NCI-H345 treated with DMSO at 0.1 percent for 48 hours (cell line): ENCODE results near the gene PDZD8.
A peak's percentile ranks its signal among the peaks of the same experiment; 100 is the strongest.
"Not testable (repeated sequence)": the region's sequence is repeated elsewhere in the genome, so short reads cannot be mapped to it uniquely, and the experiment has no call there.

Source experiments
- DNase-seq: peaks from one replicate; lab custom pipeline; 2025; ENCODE audit not compliant: unreplicated experiment; lab: John Stamatoyannopoulos, UW

The PDZD8 gene

DNA sequence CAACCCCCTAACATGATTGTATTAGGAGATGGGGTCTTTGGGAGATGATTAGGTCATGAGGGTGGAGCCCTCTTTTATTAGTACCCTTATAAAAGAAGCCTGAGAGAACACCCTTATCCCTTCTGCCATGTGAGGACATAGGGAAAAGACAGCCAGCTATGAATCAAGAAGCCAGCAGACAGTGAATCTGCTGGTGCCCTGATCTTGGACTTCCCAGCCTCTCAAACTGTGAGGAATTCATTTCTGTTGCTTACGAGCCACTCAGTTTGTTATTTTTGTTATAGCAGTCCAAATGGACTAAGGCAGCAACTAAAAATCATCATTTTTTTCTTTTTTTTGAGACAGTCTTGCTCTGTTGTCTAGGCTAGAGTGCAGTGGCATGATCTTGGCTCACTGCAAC is 74.6 kb downstream of the PDZD8 start:
- no peak for DNase-seq

DNA sequence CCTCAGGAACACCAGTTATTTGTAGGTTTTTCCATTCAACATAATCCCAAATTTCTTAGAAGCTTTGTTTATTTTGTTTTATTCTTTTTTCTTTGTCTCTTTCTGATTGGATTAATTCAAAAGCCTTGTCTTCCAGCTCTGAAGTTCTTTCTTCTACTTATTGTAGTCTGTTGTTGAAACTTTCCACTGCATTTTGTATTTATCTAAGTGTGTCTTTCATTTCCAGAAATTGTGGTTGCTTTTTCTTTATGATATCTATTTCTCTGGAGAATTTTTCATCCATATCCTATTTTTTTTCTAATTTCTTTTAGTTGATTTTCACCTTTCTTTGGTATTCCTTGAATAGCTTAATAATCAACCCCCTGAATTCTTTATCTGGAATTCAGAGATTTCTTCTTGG is 75.8 kb downstream of the PDZD8 start:
- DNase-seq: no peak

DNA sequence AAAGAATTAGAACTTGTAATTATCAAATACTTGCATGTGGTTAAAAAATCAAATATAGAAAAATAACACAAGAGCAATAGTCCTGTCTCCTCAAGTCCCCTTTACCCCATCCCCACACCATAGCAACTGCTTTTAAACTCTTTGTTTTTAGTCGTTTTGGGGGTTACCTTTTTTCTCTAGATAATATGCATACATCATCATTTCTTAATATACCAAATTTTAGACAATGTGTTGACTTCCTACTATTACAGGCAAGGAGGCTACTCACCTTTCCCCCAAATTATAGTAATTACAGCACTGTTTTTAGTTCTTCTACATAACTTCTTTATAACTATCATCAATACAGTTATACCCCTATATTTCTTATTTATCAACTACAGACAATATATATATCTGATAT is 77.0 kb downstream of the PDZD8 start:
- DNase-seq: no peak

GRCh38 chr10:117294735-117295134 is 80.5 kb downstream of the PDZD8 start:
- no peak for DNase-seq

GRCh38 chr10:117294039-117294645 is 81.1 kb downstream of the PDZD8 start:
- DNase-seq: no peak

DNA sequence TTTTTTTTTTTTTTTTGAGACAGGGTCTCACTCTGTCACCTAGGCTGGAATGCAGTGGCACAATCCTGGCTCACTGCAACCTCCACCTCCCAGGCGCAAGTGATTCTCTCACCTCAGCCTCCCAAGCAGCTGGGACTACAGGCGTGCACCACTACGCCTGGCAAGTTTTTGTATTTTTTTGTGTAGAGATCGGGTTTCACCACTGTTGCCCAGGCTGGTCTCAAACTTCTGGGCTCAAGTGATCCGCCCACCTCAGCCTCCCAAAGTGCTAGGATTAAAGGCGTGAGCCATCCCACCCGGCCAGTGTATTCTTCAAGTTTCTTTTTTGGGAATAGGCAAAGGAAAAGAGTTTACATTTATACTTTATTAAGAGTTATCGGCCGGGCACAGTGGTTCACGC is 84.4 kb downstream of the PDZD8 start:
- DNase-seq: not testable (repeated sequence)

GRCh38 chr10:117284716-117285494 is 90.3 kb downstream of the PDZD8 start:
- no peak for DNase-seq

GRCh38 chr10:117277675-117278074 is 97.6 kb downstream of the PDZD8 start:
- no peak for DNase-seq

DNA sequence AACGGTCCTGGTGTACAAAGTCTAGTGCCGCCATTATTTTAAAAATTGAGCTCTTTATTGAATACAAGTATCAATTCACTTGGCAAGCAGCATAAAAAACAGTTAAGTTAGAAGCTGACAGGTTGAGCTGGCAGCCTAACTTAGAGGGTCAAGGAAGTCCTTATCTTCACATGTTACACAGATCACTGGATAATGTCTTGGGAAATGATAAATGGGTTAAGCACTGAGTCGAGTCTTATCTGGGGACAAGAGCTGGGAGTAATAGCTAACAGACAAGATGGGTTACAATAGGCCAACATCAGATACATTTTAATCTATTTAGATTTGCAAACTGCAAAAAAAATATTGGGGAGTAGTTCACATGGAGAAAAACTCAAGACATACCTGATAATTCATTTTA is 100.1 kb downstream of the PDZD8 start:
- DNase-seq: no peak

DNA sequence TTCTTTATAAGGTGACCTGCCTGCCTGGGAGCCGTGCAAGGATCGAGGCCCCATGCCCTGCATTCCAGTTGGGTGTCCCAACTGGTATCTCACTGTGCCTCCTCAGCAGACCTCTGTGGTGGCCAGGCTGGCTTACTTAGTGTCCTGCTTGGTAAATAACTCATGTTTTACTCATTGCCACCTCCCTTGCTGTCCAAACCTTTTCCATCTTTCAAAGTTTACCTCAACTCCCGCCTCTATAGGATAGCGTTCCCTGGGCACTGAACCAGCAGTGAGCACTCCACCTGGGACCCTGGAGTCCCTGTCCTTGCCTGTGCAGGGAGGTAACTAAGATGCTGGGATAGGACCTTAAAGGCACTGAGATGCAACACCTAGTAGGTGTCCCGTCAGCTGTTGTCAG is 100.7 kb downstream of the PDZD8 start:
- DNase-seq: no peak

DNA sequence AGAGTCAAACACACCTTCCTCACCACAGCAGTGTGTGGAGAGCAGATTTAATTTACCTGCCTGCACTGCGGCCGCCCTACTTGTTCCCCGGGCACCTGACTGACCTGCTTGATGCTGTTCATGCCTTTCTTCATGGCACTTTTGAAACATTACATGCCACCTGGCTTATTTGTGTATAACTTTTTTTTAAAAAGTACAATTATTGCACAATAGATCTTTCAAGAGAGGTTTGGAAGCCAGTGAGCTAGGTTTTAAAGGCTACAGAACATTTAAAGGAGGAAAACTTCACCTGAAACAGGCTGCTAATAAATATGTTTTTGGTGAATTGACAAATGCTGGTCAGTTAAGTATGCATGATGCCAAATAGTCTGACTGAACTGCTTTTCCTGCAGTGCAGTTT is 101.3 kb downstream of the PDZD8 start:
- DNase-seq: no peak

GRCh38 chr10:117272195-117273076 is 102.8 kb downstream of the PDZD8 start:
- no peak for DNase-seq

GRCh38 chr10:117271427-117271826 is 103.8 kb downstream of the PDZD8 start:
- no peak for DNase-seq

GRCh38 chr10:117268907-117269306 is 106.3 kb downstream of the PDZD8 start:
- DNase-seq: no peak

GRCh38 chr10:117268258-117268657 is 107.0 kb downstream of the PDZD8 start:
- no peak for DNase-seq

DNA sequence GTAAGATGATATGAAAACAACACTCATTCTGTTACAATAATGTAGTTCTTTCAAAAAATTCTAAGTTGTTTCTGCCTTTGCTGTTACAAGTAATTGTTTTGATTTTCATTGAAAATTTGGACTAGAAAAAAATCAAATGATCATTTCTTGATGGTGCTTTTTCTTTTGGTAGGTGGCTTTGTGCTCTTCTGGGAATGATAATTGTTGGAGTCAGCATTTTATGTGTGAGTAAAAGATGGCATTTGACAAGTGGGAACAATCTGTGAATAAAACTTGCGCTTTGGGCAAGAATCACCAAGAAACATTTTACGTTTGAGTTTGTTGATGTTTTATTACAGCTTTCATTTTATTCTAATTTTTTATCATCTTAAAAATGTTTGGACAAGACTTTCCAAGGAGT is 108.4 kb downstream of the PDZD8 start:
- no peak for DNase-seq

DNA sequence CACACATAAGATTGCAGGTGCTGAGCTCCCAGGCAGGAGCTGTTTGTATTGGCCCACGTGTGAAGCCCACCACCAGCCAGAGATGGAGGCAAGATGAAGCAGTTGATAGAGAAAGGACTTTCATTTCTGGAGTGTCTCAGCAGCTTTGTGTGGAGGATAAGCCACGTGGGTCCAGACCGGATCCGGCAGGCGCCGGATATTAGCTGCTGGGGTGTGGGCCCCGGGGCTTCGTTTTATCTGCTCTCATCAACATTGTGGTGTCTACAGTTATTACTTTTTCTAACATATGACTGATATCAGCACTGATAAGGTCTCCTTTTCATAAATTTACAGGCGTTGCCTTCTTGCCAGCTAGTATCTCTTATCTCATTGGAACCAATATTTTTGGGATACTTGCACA is 108.8 kb downstream of the PDZD8 start:
- DNase-seq: no peak

DNA sequence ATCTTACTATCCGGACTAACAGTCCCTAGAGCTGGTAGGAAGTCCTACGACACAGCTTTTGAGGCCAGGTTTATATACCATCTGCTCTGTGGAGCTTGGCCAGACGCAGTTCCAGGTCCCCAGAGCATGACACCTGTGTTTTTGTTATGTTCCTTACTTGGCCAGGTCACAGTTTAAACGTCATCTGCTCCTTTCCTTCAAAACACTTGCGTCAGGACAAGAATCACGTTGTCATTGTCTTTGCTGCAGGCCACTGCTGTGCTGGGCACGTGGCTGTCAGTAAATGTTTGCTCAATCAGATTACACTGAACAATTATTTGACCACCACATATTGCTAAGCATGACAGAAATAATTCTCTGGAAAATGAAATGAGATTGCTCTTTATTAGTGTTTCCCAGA is 110.5 kb downstream of the PDZD8 start:
- DNase-seq: peak; percentile 4

DNA sequence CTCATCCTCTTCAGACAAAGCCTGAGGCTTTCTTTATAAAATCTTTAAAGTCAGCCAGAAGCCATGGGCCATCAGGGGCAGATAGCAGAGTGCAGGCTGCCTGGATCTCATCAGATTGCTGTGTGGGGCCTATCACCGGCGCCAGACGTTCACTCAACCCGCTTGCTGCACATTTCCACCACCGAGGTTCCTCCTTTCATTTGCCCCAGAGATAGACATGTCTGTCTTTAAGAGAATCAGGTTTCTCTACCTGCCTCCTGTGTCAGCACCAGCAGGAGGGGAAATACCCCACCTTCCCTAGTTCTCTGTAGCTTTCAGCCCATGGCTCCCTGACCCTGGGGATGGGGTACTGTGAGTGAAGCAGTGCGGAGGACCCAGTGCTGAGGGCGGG is 112.3 kb downstream of the PDZD8 start:
- no peak for DNase-seq

- DNase-seq: no peak
Measured at GRCh38 chr10:117262291-117262902, 112.8 kb downstream of the PDZD8 start.

GRCh38 chr10:117261501-117261900 is 113.7 kb downstream of the PDZD8 start:
- no peak for DNase-seq
